Mammary epithelial cell (primary cell): Measurements from ENCODE around the gene FSTL4.

Experiments used
- CTCF ChIP-seq, 2 donors: IDR thresholded peaks in 1 of 2; conservative IDR thresholded peaks in 1 of 2; 2 replicates each; pipeline ENCODE4 v1.5.1; 2011 to 2012; ENCODE audit warnings: inconsistent platforms in 2 of 2, low read length in 2 of 2, mild to moderate bottlenecking in 2 of 2, control low read depth in 1 of 2, low read depth in 1 of 2; ENCODE audit not compliant: insufficient read depth in 1 of 2; ENCODE audit errors: extremely low read depth in 1 of 2
- EZH2 ChIP-seq: IDR thresholded peaks from 2 replicates; pipeline ENCODE4 v1.6.1; 2012; ENCODE audit warnings: low read length, inconsistent platforms, borderline replicate concordance

GRCh38 chr5:133612249-133612860 lies at the start of gene FSTL4:
- no peak for TF ChIP-seq CTCF (conservative IDR thresholded peaks at IDR 0.05 in 1 of 2, IDR thresholded peaks at IDR 0.05 in 1 of 2; ENCODE audit: extremely low read depth in 1 of 2, insufficient read depth in 1 of 2, low read depth in 1 of 2, low read length in 2 of 2)
- peak; percentile 45 for TF ChIP-seq EZH2
